Esophagus muscularis mucosa (tissue), 4 donors: Measurements from ENCODE around the gene SNRPF. TPM values are rescaled to one million over a fixed set of nuclear protein-coding genes. Genes with fewer than 3 reads are reported as not detected.

Experiments used
- DNase-seq: peaks from one replicate; pipeline ENCODE4 v3.0.0-alpha.2; 2017; ENCODE audit errors: extremely low spot score
- H3K27ac ChIP-seq, 4 donors: fragments of 200-600 bp; sonication (generic); replicated peaks in 1 of 4; 1 replicate in 3 of 4; 2 replicates in 1 of 4; pipeline ENCODE4 v1.5.1; 2016 to 2019; ENCODE audit warnings: mild to moderate bottlenecking in 1 of 4
- H3K27me3 ChIP-seq, 4 donors: fragments of 200-600 bp; sonication (generic); one replicate each; pipeline versions ENCODE4 v1.5.1 to v1.6.0; 2016 to 2019
- H3K36me3 ChIP-seq, 4 donors: fragments of 200-600 bp; sonication (generic); one replicate each; pipeline ENCODE4 v1.5.1; 2016 to 2019
- H3K4me1 ChIP-seq, 4 donors: fragments of 200-600 bp; sonication (generic); one replicate each; pipeline ENCODE4 v1.5.1; 2016 to 2019
- H3K4me3 ChIP-seq, 4 donors: fragments of 200-600 bp; sonication (generic); 1 replicate in 2 of 4; 2 replicates in 2 of 4; pipeline ENCODE4 v1.5.1; 2016 to 2019; ENCODE audit warnings: mild to moderate bottlenecking in 4 of 4, moderate library complexity in 1 of 4
- H3K9me3 ChIP-seq, 4 donors: fragments of 200-600 bp; sonication (generic); 1 replicate in 3 of 4; 2 replicates in 1 of 4; pipeline ENCODE4 v1.5.1; 2016 to 2019
- CTCF ChIP-seq, 3 experiments: fragments of 200-600 bp in 2 of 3; fragments of 450-650 bp in 1 of 3; sonication (generic) in 2 of 3; IDR thresholded peaks; one replicate each; pipeline ENCODE4 v1.5.1; 2017 to 2019; ENCODE audit warnings: antibody characterized with exemption in 3 of 3, mild to moderate bottlenecking in 2 of 3, moderate library complexity in 1 of 3
- EP300 ChIP-seq: sonication (generic); formaldehyde crosslinking; IDR thresholded peaks from one replicate; pipeline ENCODE4 v1.6.1; 2017; ENCODE audit warnings: antibody characterized with exemption
- POLR2A ChIP-seq: fragments of 450-650 bp; IDR thresholded peaks from one replicate; pipeline ENCODE4 v1.6.1; 2017; ENCODE audit warnings: antibody characterized with exemption, moderate library complexity, mild to moderate bottlenecking, low read depth
- POLR2AphosphoS5 ChIP-seq, 2 donors: sonication (generic); formaldehyde crosslinking; IDR thresholded peaks; one replicate each; pipeline ENCODE4 v1.6.1; 2017; ENCODE audit warnings: antibody characterized with exemption in 2 of 2
- WGBS: methylation state at CpG from one replicate; pipeline ENCODE4 v1.1.5; 2018; 5-methylcytosine and 5-hydroxymethylcytosine counted together
- intact Hi-C: fragments of 100-400 bp; cut with DNase I; formaldehyde crosslinking; loops from one replicate; pipeline ENCODE4 v1.15.1; 2023
- total RNA-seq, 4 donors: library from RNA; depleted of rRNA; stranded (reverse); fragments of >200 nt; gene quantifications; one replicate each; pipeline versions ENCODE4 v1.1.0 to v1.2.1, GENCODE V29; 2016

Gene SNRPF
- total RNA-seq, 4 donors from 2014 or later = 5.6 to 9.6 (median 6.4) TPM

GRCh38 chr12:95863337-95863736, 4.6 kb downstream of the SNRPF start:
- Histone ChIP-seq H3K9me3 (no peaks in the 10 kb centered on the region), H3K27me3 (no peaks in the 10 kb centered on the region), H3K36me3 (peaks cover 20 to 54% (median 39%) of the 10 kb centered on the region in 4 donors), H3K4me1 (peaks cover 14 to 20% (median 18%) of the 10 kb centered on the region in 4 donors), H3K4me3 (no peak overlapping the region), H3K27ac (no peak overlapping the region)
- DNase-seq = no peak
- intact Hi-C loops = no loop called here
- TF ChIP-seq CTCF (IDR thresholded peaks at IDR 0.05) (no peak), EP300 (no peak), POLR2AphosphoS5 (IDR thresholded peaks at IDR 0.05) (no peak), POLR2A (no peak)

- no peak for TF ChIP-seq EP300
- no peak for TF ChIP-seq CTCF (IDR thresholded peaks at IDR 0.05)
- TF ChIP-seq POLR2AphosphoS5 (IDR thresholded peaks at IDR 0.05) = no peak
- no peak for TF ChIP-seq POLR2A
- H3K27me3 ChIP-seq = no peaks in the 10 kb centered on the region
- peaks cover 7 to 36% (median 17%) of the 10 kb centered on the region in 4 donors for H3K36me3 ChIP-seq
- intact Hi-C loops = no loop called here
- no peak overlapping the region for H3K4me3 ChIP-seq
- DNase-seq = no peak
- H3K4me1 ChIP-seq = no peaks in the 10 kb centered on the region
- no peaks in the 10 kb centered on the region for H3K9me3 ChIP-seq
- 95% methylated on average over 4 of the region's 4 CpGs for WGBS
- no peak overlapping the region for H3K27ac ChIP-seq
Measured at GRCh38 chr12:95870897-95871296, 12.1 kb downstream of the SNRPF start.

GRCh38 chr12:95874452-95874851, 15.7 kb downstream of the SNRPF start:
- no peak for TF ChIP-seq EP300
- no peak for TF ChIP-seq CTCF (IDR thresholded peaks at IDR 0.05)
- TF ChIP-seq POLR2AphosphoS5 (IDR thresholded peaks at IDR 0.05) = no peak
- TF ChIP-seq POLR2A = no peak
- 87% methylated on average over 4 of the region's 4 CpGs for WGBS
- intact Hi-C loops = no loop called here

GRCh38 chr12:95877622-95878021, 18.9 kb downstream of the SNRPF start:
- no peaks in the 10 kb centered on the region for H3K4me1 ChIP-seq
- no peak for DNase-seq
- H3K4me3 ChIP-seq = no peak overlapping the region
- intact Hi-C loops = no loop called here
- 85% methylated on average over 2 of the region's 2 CpGs for whole genome bisulfite sequencing
- H3K27ac ChIP-seq = no peak overlapping the region
- peaks cover 0 to 7% (median 3%) of the 10 kb centered on the region in 4 donors for H3K36me3 ChIP-seq
- TF ChIP-seq POLR2AphosphoS5 (IDR thresholded peaks at IDR 0.05) (no peak), POLR2A (no peak), EP300 (no peak), CTCF (IDR thresholded peaks at IDR 0.05) (no peak)
- H3K9me3 ChIP-seq = no peaks in the 10 kb centered on the region
- no peaks in the 10 kb centered on the region for H3K27me3 ChIP-seq

More at GRCh38 chr12:95874452-95874851, 15.7 kb downstream of the SNRPF start:
- Histone ChIP-seq H3K27me3 (no peaks in the 10 kb centered on the region), H3K36me3 (peaks cover 0 to 7% (median 3%) of the 10 kb centered on the region in 4 donors), H3K9me3 (no peaks in the 10 kb centered on the region), H3K4me1 (no peaks in the 10 kb centered on the region), H3K27ac (no peak overlapping the region), H3K4me3 (no peak overlapping the region)
- no peak for DNase-seq

GRCh38 chr12:95880895-95881294, 22.1 kb downstream of the SNRPF start:
- no peak for DNase-seq
- TF ChIP-seq POLR2AphosphoS5 (IDR thresholded peaks at IDR 0.05) (no peak), CTCF (IDR thresholded peaks at IDR 0.05) (no peak), EP300 (no peak), POLR2A (no peak)
- Histone ChIP-seq H3K36me3 (no peaks in the 10 kb centered on the region), H3K4me1 (no peaks in the 10 kb centered on the region), H3K4me3 (no peak overlapping the region), H3K27me3 (no peaks in the 10 kb centered on the region), H3K9me3 (peaks cover 0 to 7% (median 0%) of the 10 kb centered on the region in 4 donors), H3K27ac (no peak overlapping the region)
- intact Hi-C loops = no loop called here
- WGBS = 94% methylated on average over 1 of the region's 1 CpG
